ENCODE data around the gene MPP3.

Gene MPP3

DNA sequence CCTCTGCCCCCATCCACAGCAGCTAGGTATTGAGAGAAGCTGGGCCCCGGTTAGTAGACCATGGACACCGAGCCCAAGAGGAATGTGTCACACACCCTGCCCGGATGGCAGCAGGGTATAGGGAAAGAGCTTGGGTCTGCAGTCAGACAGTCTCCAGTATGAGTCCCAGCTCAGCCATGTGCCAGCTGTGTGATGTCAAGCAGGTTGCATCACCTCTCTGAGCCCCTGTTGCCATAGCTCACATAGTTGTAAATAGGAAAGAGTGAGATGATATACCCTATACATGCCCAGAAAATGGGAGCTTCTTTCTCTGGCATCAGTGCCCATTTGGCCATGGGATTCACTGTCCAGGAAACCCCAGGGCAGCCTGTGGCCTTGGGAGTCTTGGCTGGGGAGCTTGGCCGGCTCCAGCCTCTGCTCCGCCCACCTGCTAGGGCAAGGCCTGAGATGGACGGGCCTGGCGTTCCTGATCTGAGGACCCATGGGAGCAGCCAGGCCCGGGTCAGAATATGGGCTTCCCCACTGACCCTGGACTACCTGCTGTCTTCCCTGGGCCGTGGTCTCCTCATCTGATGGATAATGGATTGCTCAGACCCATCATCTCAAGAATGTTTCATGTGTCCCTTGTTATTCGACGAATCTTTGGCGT is 27.3 kb upstream of the MPP3 start:
- no peak for DNase-seq

DNA sequence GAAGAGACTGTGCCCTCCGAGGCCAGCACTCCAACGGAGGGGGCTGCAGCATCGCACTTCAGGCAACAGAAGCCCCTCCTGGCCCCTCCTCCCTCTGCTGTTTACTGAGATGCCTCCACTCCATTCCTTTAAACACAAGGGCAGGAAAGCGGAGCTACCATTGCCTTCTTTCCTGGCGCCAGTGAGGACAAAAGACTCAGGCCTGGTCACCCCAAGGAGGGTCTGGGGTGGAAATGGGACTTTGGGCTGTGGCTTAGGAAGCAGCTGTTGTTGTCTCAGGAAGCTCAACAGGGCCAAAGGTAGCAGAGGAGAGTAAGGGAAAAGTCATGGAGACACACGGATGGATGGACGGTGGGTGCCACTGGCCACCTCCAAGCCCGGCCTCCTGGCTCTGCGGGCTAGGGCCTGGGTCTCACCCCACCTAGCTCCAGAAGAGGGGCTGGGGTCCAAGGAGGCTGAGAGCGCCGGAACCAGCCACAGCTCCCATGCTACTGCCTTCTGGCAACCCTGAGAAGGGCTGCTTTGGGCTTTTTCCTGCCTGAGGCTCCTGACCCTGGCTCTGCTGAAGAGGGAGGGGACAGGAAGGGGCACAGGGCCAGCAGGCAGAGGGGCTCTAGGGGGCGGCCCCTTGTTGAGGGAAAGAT is 25.1 kb upstream of the MPP3 start:
- no peak for DNase-seq

DNA sequence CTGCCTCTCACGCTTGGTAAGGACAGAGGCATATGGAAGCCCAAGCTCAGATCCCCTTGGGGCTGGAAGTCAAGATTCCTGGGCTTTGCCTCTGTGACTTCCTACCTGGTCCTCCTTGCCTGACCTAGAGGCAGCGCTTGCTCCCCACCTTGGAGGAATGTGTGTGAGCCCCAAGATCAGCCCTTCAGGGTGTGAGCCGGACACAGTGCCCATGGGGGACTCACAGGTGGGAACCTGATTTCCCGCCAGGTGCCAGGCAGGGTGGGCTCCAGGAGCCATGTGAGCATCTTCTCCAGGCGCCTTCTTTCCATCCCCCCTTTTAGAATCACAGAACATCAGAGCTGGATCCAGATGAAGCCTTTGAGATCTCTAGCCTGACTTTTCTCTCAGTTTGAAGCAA is 24.2 kb upstream of the MPP3 start:
- peak; percentile 19 for DNase-seq

DNA sequence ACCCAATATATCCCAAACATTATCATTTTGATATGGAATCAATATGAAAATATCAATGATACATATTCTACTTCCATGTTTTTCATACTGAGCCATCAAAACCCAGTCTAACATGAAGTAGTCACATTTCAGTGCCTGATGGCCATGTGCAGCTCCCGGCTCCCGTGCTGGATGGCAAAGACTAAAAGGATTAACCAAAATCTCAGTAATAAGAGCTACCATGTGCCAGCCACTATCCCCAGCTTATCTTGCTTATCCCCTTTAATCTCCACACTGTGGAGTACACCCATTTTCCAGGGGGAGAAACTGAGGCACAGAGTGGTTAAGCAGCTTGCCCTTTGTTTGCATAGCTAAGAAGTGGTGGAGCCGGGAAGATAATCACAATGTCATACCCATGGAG is 23.2 kb upstream of the MPP3 start:
- DNase-seq, result no peak

DNA sequence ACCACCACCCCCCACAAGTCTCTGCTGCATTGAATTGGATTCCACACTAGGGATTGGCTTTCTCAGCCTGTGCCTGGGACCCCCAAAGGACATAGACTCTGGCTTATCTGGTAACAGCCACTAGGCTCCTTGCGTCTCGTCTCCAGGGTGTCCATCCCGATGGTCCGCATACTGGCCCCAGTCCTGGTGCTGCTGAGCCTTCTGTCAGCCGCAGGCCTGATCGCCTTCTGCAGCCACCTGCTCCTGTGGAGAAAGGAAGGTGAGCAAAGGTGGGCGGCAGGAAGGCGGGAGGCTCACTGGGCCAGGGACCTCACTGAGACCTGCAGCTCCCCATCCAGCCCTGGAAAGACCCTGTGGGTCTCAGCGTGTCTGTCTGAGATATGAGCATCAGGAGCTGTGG is 22.1 kb upstream of the MPP3 start:
- no peak for DNase-seq

DNA sequence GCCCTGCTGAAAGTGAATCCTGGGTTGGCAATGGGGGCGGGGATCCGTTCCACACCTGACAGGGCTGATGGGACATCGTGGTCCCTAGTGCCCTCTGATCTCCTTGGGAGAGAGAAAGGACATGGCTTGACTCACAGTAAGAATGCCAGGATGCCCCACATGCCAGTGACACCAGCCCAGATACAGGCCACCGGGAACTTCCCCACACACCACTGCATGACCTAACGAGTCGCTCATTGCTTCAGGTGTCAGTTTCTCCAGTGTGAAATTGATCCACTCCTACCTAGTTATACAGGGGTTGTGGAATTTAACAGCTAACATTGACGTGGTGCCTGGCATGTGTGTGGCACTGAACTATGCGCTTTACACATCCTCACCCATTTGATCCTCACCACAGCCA is 21.6 kb upstream of the MPP3 start:
- no peak for DNase-seq

DNA sequence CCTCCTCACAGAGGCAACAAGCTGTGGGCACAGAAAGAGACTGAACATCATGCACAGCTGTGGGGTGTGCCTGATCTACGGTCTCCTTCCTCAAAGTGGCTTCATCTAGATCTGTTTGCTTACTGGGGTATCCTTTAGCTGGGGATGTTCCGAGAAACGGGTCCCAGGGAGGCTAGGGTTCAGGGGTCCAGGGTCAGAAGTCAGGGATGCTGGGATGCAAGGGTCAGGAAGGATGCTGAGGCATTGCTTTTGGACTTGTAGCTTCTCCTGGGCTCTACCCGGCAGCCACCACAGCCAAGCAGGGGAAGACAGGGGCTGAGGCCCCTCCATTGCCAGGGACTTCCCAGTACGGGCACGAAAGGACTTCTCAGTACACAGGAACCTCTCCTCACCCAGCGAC is 20.6 kb upstream of the MPP3 start:
- DNase-seq, result no peak

DNA sequence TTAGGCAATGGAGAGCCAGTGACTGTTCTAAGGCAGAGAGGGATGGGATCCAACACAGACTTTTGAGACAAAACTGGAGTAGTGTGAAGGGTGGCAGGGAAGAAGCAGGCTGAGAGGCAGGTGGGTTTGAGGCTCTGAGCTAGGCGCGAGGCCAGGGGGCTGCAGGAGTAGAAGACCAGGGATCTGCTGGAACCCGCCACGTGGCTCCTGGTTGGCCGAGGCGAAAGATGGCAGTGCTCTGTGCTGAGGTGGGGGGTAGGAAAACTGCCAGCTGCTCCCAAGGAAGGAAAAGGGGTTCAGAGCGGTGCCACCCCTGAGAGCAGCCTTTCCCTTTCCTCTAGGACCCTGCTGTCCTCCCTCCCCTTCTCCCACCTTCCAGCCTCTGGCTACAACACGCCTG is 19.6 kb upstream of the MPP3 start:
- DNase-seq, result no peak

DNA sequence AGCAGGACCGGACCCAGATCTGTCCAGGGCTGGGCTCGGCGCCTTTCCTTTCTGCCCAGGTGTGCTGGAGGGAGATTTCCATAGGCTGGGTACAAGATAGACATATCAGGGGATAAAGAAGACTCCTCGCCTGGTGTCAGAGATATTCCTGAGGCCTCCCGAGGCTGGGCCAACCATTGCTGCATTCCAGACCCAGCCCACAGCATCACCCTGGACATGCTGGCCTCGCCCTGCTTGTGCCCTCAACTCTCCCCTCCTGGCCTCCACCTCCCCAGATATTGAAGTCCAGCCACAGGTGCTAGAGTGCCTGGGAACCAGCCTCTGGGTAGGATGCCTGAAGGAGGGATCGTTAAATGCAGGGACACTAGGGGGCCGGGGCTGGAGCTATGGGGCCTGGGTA is 16.2 kb upstream of the MPP3 start:
- no peak for DNase-seq

DNA sequence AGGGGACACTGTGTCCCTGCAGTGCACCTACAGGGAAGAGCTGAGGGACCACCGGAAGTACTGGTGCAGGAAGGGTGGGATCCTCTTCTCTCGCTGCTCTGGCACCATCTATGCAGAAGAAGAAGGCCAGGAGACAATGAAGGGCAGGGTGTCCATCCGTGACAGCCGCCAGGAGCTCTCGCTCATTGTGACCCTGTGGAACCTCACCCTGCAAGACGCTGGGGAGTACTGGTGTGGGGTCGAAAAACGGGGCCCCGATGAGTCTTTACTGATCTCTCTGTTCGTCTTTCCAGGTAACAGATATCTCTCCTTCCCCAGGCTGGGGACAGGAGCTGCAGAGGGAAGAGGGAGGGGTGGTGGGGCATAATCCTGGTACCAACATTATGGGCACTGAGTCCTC is 15.7 kb upstream of the MPP3 start:
- DNase-seq, result no peak

DNA sequence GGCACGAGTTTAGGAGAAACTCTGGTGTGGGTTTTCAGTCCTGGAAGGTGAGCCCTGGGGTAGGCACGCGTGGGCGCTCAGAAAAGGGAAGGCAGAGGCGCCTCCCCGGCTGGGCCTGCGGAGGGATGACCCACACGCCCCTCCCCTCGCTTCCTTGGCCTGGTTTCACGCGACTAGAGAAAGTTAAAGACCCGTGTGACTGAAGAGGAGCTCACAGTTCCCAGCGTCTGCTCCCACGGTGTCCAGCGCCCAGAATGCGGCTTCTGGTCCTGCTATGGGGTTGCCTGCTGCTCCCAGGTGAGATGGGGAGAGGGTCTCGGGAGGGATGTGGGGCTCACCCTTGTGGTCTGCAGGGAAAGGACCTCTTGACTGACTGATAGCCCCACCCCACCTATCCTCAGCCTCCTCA is 14.0 kb upstream of the MPP3 start, which contains the start of gene CD300LG:
Gene CD300LG, plus strand, starts transcription at position 214 of the 409 bp plus-strand sequence. Its CDS starts 41 bp downstream, at position 255.
- DNase-seq, result peak; percentile 21

DNA sequence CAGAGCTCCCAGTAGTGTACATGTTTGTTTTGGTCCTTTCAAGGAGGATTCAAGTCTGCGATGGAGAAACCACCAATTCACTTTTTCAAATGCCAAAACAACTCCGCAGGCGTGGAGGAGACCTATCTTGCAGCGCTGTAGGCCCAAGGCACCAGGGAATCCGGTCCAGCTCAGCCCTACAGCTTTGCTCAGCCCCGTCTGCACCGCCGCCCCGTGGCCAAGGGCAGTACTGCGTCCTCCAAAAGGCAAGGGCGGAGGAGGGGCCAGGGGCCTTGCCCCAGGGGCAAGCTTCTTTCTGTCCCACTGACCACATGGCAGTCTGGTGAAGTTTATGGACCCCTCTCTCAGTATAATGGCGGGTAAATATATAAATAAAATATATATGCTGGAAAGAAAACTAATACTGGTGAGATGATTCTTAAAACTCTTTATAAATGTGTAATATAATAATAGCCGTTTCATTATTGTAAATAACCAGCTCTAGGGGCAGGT is 13.3 kb upstream of the MPP3 start:
- peak; percentile 91 for DNase-seq

DNA sequence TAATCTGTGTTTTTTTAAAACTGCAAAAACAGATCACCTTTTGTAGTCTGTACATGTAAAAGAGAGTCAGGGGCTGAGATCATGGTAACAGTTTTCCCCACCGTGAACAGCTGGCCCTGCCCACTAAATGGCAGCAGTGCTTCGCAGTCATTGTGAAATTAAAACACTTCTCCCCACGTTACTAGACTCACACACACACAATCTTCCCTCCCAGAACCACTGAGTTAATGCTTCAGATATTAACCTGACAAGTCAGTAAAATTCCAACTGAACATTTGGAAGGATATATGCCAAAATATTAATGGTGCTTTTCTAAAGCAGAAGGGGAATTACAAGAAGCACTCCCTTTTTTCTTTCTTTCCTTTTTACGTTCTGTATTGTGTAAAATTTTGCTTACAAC is 12.8 kb upstream of the MPP3 start:
- DNase-seq, result no peak

DNA sequence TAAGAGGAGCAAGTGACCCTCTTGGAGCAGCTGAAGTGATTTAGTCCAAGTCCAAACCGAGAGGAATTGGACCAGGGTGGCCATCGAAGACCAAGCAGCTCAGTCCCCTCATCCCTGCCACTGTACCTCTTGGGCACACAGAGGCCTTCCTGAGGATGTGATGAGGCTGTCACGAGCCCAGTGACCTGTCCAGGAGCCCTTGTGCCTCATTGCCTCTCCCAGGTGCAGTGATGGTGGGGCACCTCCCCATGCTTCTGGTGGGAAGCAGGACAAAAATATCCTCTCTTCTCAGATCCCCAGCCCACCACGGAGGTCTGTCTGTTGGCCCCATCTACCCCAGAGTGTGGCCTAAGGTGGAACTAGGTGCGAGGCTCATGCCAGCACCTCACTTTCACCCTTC is 11.3 kb upstream of the MPP3 start:
- no peak for DNase-seq

DNA sequence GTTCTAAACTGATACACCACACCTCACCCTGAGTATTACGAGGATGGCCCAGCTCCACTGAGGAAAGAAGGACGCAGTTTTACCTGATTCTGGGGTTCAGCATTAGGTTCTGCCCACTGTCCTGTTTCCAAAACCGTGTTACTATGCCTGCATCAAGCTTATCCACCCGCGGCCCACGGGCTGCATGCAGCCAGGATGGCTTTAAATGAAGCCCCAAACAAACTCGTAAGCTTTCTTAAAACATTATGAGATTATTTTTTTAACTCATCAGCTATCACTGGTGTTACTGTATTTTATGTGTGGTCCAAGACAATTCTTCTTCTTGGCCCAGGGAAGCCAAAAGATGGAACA is 10.0 kb upstream of the MPP3 start:
- no peak for DNase-seq

DNA sequence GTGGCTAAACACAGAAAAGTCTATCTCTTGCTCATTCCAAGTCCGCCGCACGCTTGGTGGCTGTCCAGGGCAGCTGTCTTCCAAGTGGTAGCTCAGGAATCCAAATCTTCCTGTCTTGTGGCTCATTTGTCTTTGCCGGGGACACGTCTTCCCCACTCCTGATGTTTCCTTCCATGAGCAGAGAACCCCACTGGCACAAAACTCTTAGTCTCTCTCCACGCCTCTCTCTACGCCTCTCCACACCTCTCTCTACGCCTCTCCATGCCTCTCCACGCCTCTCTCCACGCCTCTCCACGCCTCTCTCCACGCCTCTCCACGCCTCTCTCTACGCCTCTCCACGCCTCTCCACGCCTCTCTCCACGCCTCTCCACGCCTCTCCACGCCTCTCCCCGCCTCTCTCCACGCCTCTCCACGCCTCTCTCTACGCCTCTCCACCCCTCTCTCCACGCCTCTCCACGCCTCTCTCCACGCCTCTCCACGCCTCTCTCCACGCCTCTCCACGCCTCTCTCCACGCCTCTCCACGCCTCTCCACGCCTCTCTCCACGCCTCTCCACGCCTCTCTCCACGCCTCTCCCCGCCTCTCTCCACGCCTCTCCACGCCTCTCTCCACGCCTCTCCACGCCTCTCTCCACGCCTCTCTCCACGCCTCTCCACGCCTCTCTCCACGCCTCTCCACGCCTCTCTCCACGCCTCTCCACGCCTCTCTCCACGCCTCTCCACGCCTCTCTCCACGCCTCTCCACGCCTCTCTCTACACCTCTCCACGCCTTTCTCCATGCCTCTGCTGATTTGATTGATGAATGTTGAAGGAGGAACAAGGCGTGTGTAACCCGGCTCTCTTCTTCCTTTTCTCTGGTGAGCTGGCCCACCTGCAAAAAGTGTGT is 9.4 kb upstream of the MPP3 start:
- DNase-seq, result peak; percentile 94

DNA sequence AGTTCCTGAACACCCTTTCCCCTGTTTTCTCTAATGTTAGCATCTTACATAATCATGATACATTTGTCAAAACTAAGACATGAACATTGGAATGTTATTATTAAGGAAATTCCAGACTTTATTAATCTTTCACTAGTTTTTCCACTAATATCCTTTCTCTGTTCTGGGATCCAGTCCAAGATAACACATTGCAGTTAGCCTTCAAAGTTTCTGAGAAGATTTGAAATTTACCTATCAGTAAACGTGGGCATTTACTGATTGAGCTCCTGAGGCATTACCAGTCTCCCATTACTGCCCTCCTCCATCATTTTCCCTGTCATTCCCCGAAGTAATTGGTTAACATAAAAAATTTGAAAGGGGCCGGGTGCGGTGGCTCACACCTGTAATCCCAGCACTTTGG is 8.3 kb upstream of the MPP3 start:
- DNase-seq, result no peak

DNA sequence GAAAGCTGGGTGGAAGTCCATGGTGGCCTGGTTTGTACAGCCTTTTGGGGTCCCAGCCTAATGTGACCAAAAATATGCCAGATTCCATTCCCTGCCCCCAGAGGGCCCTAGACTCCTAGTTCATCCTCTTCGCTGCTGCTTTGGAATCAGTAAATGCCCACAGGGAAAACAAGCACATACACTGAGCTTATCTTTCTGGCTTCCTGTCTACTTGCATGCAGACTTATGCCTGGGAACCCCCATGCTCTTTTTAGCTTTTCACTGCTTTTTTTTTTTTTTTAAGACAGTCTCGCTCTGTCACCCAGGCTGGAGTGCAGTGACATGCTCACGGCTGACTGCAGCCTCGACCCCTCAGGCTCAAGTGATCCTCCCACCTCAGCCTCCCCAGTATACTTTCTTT is 7.9 kb upstream of the MPP3 start:
- peak; percentile 48 for DNase-seq

DNA sequence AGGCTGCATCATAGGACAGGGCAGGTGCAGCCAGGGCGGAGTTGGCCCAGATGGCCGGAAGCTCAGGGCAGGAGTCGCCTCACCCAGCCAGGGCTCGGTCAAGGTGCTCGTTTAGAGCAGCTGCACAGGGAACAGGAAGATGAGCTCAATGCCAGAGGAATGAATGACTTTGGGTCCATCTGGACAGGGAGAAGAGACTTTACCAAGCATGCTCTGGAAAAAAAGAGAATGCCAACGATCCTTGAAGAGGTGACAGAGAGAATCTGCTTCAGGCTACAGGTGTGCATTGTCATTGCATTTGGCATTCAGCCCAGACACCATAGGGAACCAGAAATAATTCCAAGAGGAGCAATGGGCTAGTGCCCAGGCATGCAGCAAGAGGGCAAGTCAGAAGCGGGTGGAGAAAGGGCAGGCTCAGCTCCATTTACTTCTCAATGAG is 6.7 kb upstream of the MPP3 start:
- peak; percentile 99 for DNase-seq

DNA sequence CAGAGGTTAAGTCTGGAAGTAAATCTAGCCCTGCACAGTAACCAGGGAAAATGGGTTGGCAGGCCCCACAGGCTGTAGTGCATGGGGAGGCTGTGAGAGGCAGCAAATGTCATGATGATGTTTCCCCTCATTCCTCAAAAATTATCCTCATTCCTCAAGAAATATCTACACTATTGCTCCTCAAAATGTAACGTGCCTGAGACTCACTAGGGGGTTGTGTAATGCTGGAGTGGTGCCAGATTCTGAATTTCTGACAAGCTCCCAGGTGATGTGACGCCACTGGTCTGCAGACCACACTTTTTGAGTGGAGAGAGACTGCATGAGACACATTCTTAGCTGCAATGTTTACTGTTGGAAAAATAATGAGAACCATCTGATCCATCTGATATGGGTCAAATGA is 1.2 kb upstream of the MPP3 start:
- DNase-seq, result peak; percentile 48

DNA sequence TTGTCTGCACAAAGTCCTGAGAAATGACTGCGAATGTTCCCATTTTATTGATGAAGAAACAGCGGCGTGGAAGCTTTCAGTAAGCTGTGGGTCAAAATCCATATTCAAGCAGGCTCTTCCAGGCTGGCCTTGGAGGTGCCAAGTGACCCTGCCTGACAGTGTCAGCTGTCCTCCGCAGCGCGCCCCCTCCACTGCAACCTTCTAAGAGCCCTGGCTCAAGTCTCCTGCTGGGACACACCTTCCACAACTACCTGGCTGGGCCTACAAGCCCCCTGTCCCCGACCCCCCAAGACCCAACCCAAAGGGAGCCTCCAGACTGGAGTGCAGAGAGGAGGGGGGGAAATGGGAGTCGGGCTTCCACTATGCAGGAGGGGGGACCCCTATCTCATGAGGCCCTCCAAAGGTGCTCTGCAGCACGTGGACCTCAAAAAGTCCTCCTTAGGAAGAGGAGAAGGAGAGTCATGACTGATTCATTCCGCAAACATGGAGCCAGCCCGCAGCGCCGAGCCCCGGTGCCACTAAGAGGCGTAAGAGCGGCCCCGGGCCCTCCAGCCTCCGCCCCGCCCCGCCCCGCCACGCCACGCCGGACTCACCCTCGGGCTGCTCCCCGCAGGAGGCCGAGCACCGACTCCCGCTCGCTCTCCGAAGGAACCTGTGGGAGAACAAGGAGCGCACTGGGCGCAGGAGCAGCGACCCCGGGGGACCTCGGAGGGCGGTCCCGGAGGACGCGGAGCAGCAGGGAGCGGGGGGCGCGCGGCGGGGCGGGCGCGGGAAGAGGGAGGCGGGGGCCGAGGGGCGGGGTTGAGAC is 574 bp downstream of the MPP3 start:
- peak; percentile 85 for DNase-seq

DNA sequence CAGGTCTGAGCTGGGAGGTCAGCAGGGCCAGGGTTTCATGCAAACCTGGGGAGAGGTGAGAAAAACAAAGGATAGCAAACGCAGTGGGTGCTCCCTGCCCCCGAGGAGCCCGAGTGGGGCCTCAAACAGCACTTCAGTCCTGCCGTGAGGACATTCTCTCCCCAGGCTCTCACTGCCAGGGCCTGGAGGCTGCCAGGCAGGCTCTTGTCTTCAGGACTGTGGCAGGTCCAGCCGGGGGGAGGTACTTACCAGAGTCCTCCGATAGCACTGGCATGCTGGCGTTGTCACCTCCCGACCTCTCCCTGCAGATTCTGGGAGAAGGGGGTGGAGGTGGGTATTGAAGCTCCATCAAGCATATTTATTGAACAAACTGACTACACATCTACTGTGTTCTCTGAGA is 1.3 kb downstream of the MPP3 start:
- no peak for DNase-seq

Measured in DMS53 (cell line).